WTC11 (cell line): ENCODE results near the gene PIK3CB. TPM values are rescaled to one million over a fixed set of nuclear protein-coding genes. Genes with fewer than 3 reads are reported as not detected.

Experiments
- ATAC-seq: fragments of 200-7000 bp; cut with Tn5 transposase; 2 replicates; pipeline ENCODE4 v1.10.0; 2021; ENCODE audit warnings: mild to moderate bottlenecking, moderate library complexity
- CTCF ChIA-PET: fragments of 300-600 bp; sonication (Branson Sonifier 250); formaldehyde crosslinking; loops from one replicate; lab custom pipeline; 2021; ENCODE audit warnings: antibody characterized with exemption; lab: Charles Lee
- POLR2A ChIA-PET: fragments of 350-600 bp; sonication (Branson Sonifier 250); formaldehyde crosslinking; loops from one replicate; lab custom pipeline; 2021; ENCODE audit warnings: antibody characterized with exemption; lab: Charles Lee
- DNase-seq: peaks from one replicate; pipeline ENCODE4 v3.0.0; 2021; ENCODE audit warnings: low spot score
- H3K27ac Mint-ChIP-seq: 2 replicates; pipeline ENCODE4 v1.8.0; 2021; ENCODE audit warnings: mixed read lengths
- H3K27me3 Mint-ChIP-seq: 2 replicates; pipeline ENCODE4 v1.8.0; 2021; ENCODE audit warnings: low read depth, mild to moderate bottlenecking, moderate library complexity, mixed read lengths
- H3K36me3 Mint-ChIP-seq: 2 replicates; pipeline ENCODE4 v1.8.0; 2021; ENCODE audit warnings: mixed read lengths
- H3K4me1 Mint-ChIP-seq: 2 replicates; pipeline ENCODE4 v1.8.0; 2022; ENCODE audit warnings: mixed read lengths
- H3K4me3 Mint-ChIP-seq: 2 replicates; pipeline ENCODE4 v1.8.0; 2021; ENCODE audit warnings: mild to moderate bottlenecking, moderate library complexity, mixed read lengths
- H3K9me3 Mint-ChIP-seq: 2 replicates; pipeline ENCODE4 v1.8.0; 2021; ENCODE audit warnings: mixed read lengths
- ATF1 ChIP-seq: sonication (generic); formaldehyde crosslinking; IDR thresholded peaks from 2 replicates; pipeline ENCODE4 v1.8.1; 2023; ENCODE audit warnings: mild to moderate bottlenecking, moderate library complexity, missing genetic modification reagents
- ESRRA ChIP-seq: sonication (generic); formaldehyde crosslinking; IDR thresholded peaks from 2 replicates; pipeline ENCODE4 v1.8.1; 2022; ENCODE audit warnings: mild to moderate bottlenecking, missing genetic modification reagents, borderline replicate concordance
- ETV6 ChIP-seq: sonication (generic); formaldehyde crosslinking; IDR thresholded peaks from 2 replicates; pipeline ENCODE4 v1.8.1; 2022; ENCODE audit warnings: mild to moderate bottlenecking, missing genetic modification reagents
- FOXP1 ChIP-seq: sonication (generic); formaldehyde crosslinking; IDR thresholded peaks from 2 replicates; pipeline ENCODE4 v1.8.0; 2022; ENCODE audit warnings: missing genetic modification reagents, mild to moderate bottlenecking, moderate library complexity, borderline replicate concordance
- GABPB1 ChIP-seq: sonication (generic); formaldehyde crosslinking; IDR thresholded peaks from 2 replicates; pipeline ENCODE4 v1.8.1; 2023; ENCODE audit warnings: mild to moderate bottlenecking, missing genetic modification reagents
- GRHL2 ChIP-seq: fragments of 250-450 bp; sonication (Bioruptor Pico); IDR thresholded peaks from 2 replicates; pipeline ENCODE4 v1.8.0; 2022; ENCODE audit warnings: mild to moderate bottlenecking, moderate library complexity; ENCODE audit not compliant: insufficient replicate concordance, severe bottlenecking
- GTF2I ChIP-seq: fragments of 250-450 bp; sonication (Bioruptor Pico); conservative IDR thresholded peaks from 2 replicates; pipeline ENCODE4 v1.4.0; 2021; ENCODE audit warnings: mild to moderate bottlenecking
- IRF2 ChIP-seq: sonication (generic); formaldehyde crosslinking; IDR thresholded peaks from 2 replicates; pipeline ENCODE4 v1.8.0; 2022; ENCODE audit warnings: low read depth, missing genetic modification reagents, borderline replicate concordance
- JUN ChIP-seq: sonication (generic); formaldehyde crosslinking; IDR thresholded peaks from 2 replicates; pipeline ENCODE4 v1.8.0; 2023; ENCODE audit warnings: mild to moderate bottlenecking, missing genetic modification reagents
- NFYB ChIP-seq: sonication (generic); formaldehyde crosslinking; conservative IDR thresholded peaks from 2 replicates; pipeline ENCODE4 v1.8.0; 2022; ENCODE audit warnings: low read depth, missing genetic modification reagents
- NR2C2 ChIP-seq: sonication (generic); formaldehyde crosslinking; IDR thresholded peaks from 2 replicates; pipeline ENCODE4 v1.8.0; 2022; ENCODE audit warnings: mild to moderate bottlenecking, missing genetic modification reagents
- NR3C1 ChIP-seq: sonication (generic); formaldehyde crosslinking; conservative IDR thresholded peaks from 2 replicates; pipeline ENCODE4 v1.8.1; 2023; ENCODE audit warnings: low read depth, mild to moderate bottlenecking, missing genetic modification reagents
- RELA ChIP-seq: sonication (generic); formaldehyde crosslinking; IDR thresholded peaks from 2 replicates; pipeline ENCODE4 v1.8.1; 2022; ENCODE audit warnings: missing genetic modification reagents, mild to moderate bottlenecking, borderline replicate concordance
- SMAD4 ChIP-seq: sonication (generic); formaldehyde crosslinking; IDR thresholded peaks from 2 replicates; pipeline ENCODE4 v1.8.0; 2022; ENCODE audit warnings: mild to moderate bottlenecking, missing genetic modification reagents
- SOX15 ChIP-seq: fragments of 250-450 bp; sonication (Bioruptor Pico); IDR thresholded peaks from 2 replicates; pipeline ENCODE4 v1.9.0; 2021; ENCODE audit warnings: mild to moderate bottlenecking
- TP53 ChIP-seq: sonication (generic); formaldehyde crosslinking; IDR thresholded peaks from 2 replicates; pipeline ENCODE4 v1.8.1; 2023; ENCODE audit warnings: mild to moderate bottlenecking, missing genetic modification reagents
- ZNF671 ChIP-seq: fragments of 250-450 bp; sonication (Bioruptor Pico); IDR thresholded peaks from 2 replicates; pipeline ENCODE4 v1.8.0; 2021; ENCODE audit warnings: mild to moderate bottlenecking
- total RNA-seq: library from RNA; stranded (reverse); gene quantifications from 3 replicates; pipeline ENCODE4 v1.2.3, GENCODE V29; 2021
- TF ChIP-seq, protein P1 (sequence below): sonication (generic); formaldehyde crosslinking; IDR thresholded peaks from 2 replicates; pipeline ENCODE4 v1.8.0; 2022; ENCODE audit warnings: mild to moderate bottlenecking, missing genetic modification reagents
- TF ChIP-seq, protein P2 (sequence below): sonication (generic); formaldehyde crosslinking; IDR thresholded peaks from 2 replicates; pipeline ENCODE4 v1.8.0; 2022; ENCODE audit warnings: missing genetic modification reagents
- TF ChIP-seq, protein P3 (sequence below): sonication (generic); formaldehyde crosslinking; conservative IDR thresholded peaks from 2 replicates; pipeline ENCODE4 v1.8.1; 2023; ENCODE audit warnings: mild to moderate bottlenecking, low read depth, missing genetic modification reagents, moderate library complexity
- TF ChIP-seq, protein P4 (sequence below): sonication (generic); formaldehyde crosslinking; IDR thresholded peaks from 2 replicates; pipeline ENCODE4 v1.8.1; 2023; ENCODE audit warnings: mild to moderate bottlenecking, missing genetic modification reagents, borderline replicate concordance
- TF ChIP-seq, protein P5 (sequence below): fragments of 250-450 bp; sonication (Bioruptor Pico); IDR thresholded peaks from 2 replicates; pipeline ENCODE4 v2.1.2; 2022; ENCODE audit warnings: mild to moderate bottlenecking, moderate library complexity

The PIK3CB gene
- total RNA-seq, 1 experiment from 2014 or later, result 36.0 TPM

DNA sequence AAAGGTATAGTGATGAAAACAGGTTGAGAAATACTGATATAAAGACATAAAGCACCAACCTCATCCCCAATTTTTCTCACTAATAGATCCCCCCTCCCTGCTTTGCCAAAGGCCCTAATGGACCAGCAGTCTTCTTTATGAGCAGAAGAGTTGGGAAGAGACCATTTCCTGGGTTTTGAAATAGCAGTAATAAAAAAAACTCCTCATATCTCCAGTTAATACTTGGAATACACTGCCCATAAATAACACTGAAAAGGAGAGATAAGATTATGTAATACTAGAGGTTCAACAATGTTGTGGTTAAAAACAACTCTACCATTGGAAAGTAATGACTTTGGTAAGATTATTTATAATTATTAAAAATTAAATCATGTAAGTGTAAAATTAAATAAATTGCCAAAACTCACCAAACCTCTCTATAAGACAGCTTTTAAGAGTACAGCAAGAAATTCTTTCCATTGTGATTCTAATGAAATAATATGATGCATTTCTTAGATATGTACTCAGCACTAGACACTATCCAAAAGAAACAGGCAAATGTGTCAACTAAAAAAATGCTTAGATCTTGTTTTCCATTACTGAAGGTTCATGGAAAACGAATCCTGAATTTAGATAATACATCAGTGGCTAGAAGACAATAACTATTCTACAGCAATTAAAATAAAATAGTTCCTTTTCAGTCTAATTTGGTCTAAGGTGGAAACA lies 137.9 kb downstream of the PIK3CB start:
- H3K27ac Mint-ChIP-seq, result no peak overlapping the region
- no peaks in the 10 kb centered on the region for H3K4me1 Mint-ChIP-seq
- TF ChIP-seq NR3C1, result no peak
- no peak for TF ChIP-seq FOXP1 (CRISPR knock-in tag)
- no peak for TF ChIP-seq IRF2 (CRISPR knock-in tag)
- no peak for TF ChIP-seq GABPB1 (CRISPR knock-in tag)
- TF ChIP-seq, protein P1, sequence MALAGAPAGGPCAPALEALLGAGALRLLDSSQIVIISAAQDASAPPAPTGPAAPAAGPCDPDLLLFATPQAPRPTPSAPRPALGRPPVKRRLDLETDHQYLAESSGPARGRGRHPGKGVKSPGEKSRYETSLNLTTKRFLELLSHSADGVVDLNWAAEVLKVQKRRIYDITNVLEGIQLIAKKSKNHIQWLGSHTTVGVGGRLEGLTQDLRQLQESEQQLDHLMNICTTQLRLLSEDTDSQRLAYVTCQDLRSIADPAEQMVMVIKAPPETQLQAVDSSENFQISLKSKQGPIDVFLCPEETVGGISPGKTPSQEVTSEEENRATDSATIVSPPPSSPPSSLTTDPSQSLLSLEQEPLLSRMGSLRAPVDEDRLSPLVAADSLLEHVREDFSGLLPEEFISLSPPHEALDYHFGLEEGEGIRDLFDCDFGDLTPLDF (CRISPR knock-in tag), result no peak
- TF ChIP-seq ETV6 (CRISPR knock-in tag), result no peak
- no peak for TF ChIP-seq GRHL2 (CRISPR knock-in tag)
- TF ChIP-seq, protein P2, sequence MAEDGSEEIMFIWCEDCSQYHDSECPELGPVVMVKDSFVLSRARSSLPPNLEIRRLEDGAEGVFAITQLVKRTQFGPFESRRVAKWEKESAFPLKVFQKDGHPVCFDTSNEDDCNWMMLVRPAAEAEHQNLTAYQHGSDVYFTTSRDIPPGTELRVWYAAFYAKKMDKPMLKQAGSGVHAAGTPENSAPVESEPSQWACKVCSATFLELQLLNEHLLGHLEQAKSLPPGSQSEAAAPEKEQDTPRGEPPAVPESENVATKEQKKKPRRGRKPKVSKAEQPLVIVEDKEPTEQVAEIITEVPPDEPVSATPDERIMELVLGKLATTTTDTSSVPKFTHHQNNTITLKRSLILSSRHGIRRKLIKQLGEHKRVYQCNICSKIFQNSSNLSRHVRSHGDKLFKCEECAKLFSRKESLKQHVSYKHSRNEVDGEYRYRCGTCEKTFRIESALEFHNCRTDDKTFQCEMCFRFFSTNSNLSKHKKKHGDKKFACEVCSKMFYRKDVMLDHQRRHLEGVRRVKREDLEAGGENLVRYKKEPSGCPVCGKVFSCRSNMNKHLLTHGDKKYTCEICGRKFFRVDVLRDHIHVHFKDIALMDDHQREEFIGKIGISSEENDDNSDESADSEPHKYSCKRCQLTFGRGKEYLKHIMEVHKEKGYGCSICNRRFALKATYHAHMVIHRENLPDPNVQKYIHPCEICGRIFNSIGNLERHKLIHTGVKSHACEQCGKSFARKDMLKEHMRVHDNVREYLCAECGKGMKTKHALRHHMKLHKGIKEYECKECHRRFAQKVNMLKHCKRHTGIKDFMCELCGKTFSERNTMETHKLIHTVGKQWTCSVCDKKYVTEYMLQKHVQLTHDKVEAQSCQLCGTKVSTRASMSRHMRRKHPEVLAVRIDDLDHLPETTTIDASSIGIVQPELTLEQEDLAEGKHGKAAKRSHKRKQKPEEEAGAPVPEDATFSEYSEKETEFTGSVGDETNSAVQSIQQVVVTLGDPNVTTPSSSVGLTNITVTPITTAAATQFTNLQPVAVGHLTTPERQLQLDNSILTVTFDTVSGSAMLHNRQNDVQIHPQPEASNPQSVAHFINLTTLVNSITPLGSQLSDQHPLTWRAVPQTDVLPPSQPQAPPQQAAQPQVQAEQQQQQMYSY (CRISPR knock-in tag), result no peak
- no peak for TF ChIP-seq ATF1 (CRISPR knock-in tag)
- TF ChIP-seq TP53, result no peak
- TF ChIP-seq ZNF671 (CRISPR knock-in tag), result no peak
- no peak for TF ChIP-seq NFYB (CRISPR knock-in tag)
- no peak for TF ChIP-seq RELA (CRISPR knock-in tag)
- no peak for TF ChIP-seq GTF2I
- TF ChIP-seq, protein P3, sequence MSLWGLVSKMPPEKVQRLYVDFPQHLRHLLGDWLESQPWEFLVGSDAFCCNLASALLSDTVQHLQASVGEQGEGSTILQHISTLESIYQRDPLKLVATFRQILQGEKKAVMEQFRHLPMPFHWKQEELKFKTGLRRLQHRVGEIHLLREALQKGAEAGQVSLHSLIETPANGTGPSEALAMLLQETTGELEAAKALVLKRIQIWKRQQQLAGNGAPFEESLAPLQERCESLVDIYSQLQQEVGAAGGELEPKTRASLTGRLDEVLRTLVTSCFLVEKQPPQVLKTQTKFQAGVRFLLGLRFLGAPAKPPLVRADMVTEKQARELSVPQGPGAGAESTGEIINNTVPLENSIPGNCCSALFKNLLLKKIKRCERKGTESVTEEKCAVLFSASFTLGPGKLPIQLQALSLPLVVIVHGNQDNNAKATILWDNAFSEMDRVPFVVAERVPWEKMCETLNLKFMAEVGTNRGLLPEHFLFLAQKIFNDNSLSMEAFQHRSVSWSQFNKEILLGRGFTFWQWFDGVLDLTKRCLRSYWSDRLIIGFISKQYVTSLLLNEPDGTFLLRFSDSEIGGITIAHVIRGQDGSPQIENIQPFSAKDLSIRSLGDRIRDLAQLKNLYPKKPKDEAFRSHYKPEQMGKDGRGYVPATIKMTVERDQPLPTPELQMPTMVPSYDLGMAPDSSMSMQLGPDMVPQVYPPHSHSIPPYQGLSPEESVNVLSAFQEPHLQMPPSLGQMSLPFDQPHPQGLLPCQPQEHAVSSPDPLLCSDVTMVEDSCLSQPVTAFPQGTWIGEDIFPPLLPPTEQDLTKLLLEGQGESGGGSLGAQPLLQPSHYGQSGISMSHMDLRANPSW (CRISPR knock-in tag), result no peak
- POLR2A ChIA-PET, result no interaction called here
- peaks cover 21% of the 10 kb centered on the region for H3K36me3 Mint-ChIP-seq
- DNase-seq (no peak), ATAC-seq (no peak)
- H3K9me3 Mint-ChIP-seq, result peaks cover 5% of the 10 kb centered on the region
- no peaks in the 10 kb centered on the region for H3K27me3 Mint-ChIP-seq
- no peak overlapping the region for H3K4me3 Mint-ChIP-seq
- CTCF ChIA-PET, result interaction anchor here (0.7 to 9.6 kb wide), 4 partner anchors 218 to 227 kb away, joined by 3 to 152 read pairs (median 6); no protein-coding TSS in a partner anchor

DNA sequence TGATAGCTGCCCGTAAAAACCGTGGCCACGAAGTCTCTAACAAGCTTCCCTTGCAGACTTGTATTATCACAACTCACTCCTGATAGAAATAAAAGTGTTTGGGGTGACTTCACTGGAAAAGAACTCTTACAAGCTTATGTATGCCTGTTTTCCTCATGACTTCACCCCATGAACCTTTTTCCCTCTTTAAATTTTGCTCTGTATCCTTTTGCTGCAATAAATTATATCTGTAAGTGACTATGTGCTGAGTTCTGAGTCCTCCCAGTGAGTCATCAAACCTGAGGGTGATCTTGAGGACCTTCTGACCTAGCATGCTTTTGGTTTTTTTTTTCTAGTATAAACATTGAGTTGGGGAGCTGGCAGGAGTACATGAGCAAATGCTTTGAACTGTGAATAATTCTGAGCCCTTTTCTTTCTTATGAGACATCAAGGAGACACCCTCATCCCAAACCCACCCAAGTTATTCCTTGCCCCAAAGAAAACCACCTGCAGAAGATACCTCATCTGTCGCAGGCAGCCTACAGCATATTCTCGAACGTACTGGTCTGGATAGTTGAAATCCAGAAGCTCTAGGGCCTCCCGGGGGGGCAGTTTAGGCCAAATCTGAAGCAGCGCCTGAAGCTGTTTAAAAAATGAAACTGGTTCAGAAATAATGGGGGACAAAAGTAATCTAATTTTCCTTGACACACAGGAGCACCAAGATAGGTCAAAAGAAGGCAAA lies 140.3 kb downstream of the PIK3CB start:
- Mint-ChIP-seq H3K4me1 (no peaks in the 10 kb centered on the region), H3K36me3 (peaks cover 10% of the 10 kb centered on the region), H3K27me3 (no peaks in the 10 kb centered on the region), H3K4me3 (no peak overlapping the region), H3K27ac (no peak overlapping the region), H3K9me3 (peaks cover 3% of the 10 kb centered on the region)
- DNase-seq (no peak), ATAC-seq (no peak)
- POLR2A ChIA-PET, result no interaction called here
- CTCF ChIA-PET, result interaction anchor here (1.3 to 9.6 kb wide), 4 partner anchors 100 to 635 kb away, joined by 3 to 152 read pairs (median 6); partner anchors contain the start of gene CEP70
- TF ChIP-seq SMAD4 (CRISPR knock-in tag) (no peak), NR2C2 (CRISPR knock-in tag) (no peak), SOX15 (CRISPR knock-in tag) (no peak), ESRRA (no peak), JUN (CRISPR knock-in tag) (no peak)
- TF ChIP-seq, protein P4, sequence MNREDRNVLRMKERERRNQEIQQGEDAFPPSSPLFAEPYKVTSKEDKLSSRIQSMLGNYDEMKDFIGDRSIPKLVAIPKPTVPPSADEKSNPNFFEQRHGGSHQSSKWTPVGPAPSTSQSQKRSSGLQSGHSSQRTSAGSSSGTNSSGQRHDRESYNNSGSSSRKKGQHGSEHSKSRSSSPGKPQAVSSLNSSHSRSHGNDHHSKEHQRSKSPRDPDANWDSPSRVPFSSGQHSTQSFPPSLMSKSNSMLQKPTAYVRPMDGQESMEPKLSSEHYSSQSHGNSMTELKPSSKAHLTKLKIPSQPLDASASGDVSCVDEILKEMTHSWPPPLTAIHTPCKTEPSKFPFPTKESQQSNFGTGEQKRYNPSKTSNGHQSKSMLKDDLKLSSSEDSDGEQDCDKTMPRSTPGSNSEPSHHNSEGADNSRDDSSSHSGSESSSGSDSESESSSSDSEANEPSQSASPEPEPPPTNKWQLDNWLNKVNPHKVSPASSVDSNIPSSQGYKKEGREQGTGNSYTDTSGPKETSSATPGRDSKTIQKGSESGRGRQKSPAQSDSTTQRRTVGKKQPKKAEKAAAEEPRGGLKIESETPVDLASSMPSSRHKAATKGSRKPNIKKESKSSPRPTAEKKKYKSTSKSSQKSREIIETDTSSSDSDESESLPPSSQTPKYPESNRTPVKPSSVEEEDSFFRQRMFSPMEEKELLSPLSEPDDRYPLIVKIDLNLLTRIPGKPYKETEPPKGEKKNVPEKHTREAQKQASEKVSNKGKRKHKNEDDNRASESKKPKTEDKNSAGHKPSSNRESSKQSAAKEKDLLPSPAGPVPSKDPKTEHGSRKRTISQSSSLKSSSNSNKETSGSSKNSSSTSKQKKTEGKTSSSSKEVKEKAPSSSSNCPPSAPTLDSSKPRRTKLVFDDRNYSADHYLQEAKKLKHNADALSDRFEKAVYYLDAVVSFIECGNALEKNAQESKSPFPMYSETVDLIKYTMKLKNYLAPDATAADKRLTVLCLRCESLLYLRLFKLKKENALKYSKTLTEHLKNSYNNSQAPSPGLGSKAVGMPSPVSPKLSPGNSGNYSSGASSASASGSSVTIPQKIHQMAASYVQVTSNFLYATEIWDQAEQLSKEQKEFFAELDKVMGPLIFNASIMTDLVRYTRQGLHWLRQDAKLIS, result no peak
- TF ChIP-seq, protein P5, sequence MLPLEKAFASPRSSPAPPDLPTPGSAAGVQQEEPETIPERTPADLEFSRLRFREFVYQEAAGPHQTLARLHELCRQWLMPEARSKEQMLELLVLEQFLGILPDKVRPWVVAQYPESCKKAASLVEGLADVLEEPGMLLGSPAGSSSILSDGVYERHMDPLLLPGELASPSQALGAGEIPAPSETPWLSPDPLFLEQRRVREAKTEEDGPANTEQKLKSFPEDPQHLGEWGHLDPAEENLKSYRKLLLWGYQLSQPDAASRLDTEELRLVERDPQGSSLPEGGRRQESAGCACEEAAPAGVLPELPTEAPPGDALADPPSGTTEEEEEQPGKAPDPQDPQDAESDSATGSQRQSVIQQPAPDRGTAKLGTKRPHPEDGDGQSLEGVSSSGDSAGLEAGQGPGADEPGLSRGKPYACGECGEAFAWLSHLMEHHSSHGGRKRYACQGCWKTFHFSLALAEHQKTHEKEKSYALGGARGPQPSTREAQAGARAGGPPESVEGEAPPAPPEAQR (CRISPR knock-in tag), result no peak
